Skin of body (tissue), 2 donors: ENCODE data around the gene VPS9D1. TPM values are rescaled to one million over a fixed set of nuclear protein-coding genes. Genes with fewer than 3 reads are reported as not detected.
A peak's percentile ranks its signal among the peaks of the same experiment; 100 is the strongest.
"Not testable (repeated sequence)": the region's sequence is repeated elsewhere in the genome, so short reads cannot be mapped to it uniquely, and the experiment has no call there.

Experiments
- DNase-seq: peaks from one replicate; lab custom pipeline; 2025; lab: John Stamatoyannopoulos, UW
- total RNA-seq: library from RNA; depleted of rRNA; stranded (reverse); fragments of >200 nt; gene quantifications from one replicate; pipeline ENCODE4 v1.2.3, GENCODE V29; 2014

VPS9D1 gene
- total RNA-seq, 1 donor from 2014 or later = 3.5 TPM

DNA sequence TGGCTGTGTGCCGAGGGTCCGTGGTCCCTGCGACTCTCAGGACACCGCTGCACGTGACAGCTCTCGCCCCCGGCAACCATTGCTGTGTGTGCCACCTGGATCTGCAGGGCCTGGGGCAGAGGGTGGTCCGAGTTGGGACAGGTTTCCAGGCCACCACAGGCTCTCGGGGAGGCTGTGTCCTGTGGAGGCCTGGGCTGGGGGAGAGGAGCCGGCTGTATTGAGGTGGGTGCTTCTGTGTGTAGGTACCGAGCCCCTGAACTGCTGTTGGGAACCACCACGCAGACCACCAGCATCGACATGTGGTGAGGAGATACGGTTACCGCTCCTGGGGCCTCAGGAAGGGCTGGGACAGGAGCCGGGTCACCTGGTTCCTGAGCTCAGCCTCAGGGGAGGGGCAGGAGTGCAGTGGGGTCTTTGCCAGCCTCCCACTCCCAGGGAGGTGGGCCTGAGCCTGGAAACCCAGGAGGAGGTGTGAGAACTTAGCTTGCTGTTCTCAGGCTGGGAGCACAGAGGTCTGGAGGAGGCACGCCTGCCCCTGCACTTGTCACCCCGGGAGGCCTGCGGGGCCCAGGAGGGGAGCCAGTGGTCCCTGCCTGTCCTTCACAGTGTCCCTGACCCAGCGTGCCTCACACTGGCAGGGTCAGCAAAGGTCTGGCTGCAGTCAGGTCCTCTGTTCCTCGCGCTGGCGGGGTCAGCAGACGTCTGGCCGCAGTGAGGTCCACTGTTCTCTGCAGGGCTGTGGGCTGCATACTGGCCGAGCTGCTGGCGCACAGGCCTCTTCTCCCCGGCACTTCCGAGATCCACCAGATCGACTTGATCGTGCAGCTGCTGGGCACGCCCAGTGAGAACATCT, 26.5 kb downstream of the VPS9D1 start:
- no peak for DNase-seq

DNA sequence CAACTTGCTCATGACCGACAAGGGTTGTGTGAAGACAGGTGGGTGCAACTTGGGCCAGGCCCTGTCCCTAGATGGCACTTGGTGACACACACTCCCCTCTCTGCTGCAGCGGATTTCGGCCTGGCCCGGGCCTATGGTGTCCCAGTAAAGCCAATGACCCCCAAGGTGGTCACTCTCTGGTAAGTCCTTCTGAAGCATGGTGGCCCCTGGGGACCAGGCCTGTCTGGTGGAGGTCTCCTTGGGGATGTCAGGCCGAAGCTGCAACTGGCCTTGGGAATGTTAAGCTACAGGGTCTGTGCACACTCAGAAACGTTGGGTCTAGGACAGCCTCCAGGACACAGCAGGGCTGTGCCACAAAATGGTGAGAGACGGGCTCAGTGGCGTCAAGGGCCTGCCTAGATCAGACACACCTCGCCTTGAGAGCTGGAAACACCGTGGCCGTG, 27.4 kb downstream of the VPS9D1 start:
- no peak for DNase-seq

DNA sequence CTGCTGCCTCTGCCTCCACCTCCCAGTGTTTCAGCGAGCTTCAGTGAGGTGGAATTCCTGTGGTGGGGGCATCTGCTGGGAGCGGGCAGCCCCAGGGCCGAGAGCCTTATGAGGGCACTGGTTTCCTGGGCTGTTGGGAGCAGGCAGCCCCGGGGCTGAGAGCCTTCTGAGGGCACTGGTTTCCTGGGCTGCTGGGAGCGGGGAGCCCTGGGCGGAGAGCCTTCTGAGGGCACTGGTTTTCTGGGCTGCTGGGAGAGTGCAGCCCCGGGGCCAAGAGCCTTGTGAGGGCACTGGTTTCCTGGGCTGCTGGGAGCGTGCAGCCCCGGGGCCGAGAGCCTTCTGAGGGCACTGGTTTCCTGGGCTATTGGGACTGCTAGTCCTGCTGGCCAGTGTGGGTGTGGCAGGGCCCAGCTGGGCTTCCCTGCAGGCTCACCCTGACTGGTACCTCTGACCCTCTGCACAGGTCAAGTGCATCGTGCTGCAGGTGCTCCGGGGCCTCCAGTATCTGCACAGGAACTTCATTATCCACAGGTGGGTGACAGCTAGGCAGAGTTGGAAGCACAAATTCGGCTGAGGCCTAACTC, 28.6 kb downstream of the VPS9D1 start:
- DNase-seq = no peak

DNA sequence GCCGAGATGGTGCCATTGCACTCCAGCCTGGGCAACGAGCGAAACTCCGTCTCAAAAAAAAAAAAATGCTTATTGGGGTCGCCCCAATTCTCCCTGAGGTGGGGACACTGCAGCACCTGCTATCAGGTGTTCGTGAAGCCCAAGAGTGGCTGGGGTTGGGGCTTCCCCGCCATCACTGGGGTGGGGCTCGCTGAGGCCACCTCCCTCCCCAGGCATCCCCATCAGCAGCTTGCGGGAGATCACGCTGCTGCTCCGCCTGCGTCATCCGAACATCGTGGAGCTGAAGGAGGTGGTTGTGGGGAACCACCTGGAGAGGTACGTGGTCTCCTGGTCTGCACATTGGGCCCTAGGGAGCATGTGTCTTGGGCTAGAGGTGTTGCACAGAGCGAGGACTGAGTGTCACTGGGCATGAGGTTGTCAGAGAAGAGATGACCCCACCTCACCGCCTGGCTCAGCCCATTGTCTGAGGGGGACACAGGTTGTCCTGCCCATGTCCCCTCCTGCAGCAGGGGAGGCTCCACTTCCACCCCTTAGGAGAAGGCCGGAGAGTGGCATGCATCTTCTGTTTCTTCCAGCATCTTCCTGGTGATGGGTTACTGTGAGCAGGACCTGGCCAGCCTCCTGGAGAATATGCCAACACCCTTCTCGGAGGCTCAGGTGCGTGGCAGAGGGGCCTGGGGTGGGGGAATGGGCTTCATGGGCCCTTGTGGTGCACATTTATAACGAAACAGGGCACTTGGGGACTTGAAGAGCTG, 29.3 kb downstream of the VPS9D1 start:
- no peak for DNase-seq

DNA sequence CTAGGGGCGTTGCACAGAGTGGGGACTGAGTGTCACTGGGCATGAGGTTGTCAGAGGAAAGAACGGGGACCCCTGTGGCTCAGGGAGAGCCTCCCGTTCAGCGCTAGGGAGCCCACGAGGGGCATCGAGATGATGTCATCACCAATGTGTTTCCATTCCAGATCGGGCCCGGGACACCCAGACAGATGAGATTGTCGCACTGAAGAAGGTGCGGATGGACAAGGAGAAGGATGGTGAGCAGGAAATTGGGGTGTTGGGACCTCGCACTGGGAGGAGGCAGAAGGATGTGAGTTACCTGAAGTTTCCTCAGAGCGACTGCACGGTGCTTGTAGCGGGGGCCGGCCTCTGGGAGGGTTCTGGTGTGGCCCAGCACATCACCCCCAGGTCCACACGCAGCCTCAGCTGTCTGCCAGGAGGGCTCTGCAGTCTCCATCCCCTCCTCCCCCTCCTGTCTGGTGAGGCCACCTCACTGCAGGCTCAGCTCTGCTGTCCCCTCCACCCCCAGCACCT, 30.3 kb downstream of the VPS9D1 start:
- no peak for DNase-seq

DNA sequence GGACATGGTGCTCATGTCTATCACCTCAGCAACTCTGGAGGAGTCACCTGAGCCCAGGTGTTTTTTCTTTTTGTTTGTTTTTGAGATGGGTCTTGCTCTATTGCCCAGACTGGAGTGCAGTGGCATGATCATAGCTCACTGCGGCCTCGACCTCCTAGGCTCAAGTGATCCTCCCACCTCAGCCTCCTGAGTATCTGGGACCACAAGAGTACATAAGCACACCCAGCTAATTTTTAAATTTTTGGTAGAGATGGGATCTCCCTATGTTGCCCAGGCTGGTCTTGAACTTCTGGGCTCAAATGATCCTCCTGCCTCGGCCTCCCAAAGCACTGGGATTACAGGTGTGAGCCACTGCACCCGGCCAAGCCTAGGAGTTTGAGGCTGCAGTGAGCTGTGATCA, 31.1 kb downstream of the VPS9D1 start:
- DNase-seq = not testable (repeated sequence)

DNA sequence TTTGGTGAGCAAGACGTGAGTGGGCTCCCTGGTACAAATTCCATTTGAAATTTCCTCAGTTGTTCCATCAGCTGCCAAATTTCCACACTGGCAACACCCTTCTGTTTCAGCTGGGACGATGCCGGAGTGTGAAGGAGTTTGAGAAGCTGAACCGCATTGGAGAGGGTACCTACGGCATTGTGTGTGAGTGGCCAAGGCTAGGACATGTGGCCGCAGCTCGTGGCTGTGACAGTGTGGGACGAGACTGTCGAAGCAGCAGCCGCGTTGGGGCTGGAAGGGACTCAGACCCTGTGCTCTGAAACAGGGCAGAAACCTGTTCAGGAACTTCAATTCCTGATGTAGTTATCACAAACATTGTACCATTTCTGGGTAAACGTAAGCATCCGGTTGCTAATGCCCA, 31.6 kb downstream of the VPS9D1 start:
- DNase-seq = no peak

DNA sequence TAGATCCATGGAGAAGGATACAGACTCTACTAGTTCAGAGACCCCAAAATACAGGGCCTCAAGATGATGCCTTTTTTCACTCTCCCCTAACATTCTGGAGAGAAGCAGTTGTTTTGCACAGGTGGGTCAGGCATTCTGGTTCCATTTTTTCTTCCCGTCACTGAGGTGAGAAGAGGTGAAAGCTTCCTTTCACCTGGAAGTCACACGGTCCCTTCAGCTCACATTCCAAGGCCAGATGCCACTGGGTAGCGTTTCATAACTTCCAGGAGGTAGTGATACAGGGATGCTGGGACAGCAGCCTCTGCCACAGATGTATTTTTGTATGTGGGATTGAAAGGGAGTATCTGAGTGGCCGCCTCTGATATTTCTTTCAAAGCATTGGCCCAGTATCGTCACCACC, 32.3 kb downstream of the VPS9D1 start:
- no peak for DNase-seq

DNA sequence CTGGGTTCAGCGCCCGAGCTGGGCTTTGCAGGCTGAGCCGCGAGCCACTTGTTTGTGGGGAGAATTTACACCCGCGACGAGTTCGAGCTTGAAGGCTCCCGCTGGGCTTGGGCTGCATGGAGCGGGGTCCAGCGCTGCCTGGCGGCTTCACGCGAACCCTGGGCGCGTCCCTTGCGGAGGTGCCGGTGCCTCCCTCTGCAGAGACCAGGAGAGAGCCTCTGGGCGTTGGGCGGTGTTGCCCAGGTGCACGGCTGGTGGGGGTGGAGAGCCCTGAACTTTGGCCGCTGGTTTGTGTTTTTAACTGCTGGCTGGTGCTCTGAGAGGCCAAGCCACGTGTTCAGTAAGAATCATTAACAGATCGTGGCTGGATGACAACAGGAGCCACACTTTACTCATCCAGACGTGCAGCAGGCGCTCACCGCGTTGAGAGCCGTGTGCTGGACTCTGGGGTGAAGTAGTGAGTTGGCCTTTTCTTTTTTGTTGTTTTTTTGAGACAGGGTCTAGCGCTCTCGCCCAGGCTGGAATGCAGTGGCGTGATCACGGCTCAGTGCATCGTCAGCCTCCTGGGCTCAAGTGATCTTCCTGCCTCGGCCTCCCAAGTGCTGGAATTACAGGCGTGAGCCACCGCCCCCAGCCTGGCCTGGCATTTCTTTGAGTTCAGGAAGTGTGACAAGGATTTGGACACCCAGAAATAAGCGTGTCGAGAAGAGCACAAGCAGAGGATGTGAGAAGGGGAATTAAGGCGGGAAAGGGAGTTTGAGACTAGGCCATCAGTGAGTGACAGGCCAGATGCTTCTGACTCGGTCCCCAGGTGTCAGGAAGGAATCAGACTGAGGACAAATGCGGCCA, 33.4 kb downstream of the VPS9D1 start:
- DNase-seq = no peak

DNA sequence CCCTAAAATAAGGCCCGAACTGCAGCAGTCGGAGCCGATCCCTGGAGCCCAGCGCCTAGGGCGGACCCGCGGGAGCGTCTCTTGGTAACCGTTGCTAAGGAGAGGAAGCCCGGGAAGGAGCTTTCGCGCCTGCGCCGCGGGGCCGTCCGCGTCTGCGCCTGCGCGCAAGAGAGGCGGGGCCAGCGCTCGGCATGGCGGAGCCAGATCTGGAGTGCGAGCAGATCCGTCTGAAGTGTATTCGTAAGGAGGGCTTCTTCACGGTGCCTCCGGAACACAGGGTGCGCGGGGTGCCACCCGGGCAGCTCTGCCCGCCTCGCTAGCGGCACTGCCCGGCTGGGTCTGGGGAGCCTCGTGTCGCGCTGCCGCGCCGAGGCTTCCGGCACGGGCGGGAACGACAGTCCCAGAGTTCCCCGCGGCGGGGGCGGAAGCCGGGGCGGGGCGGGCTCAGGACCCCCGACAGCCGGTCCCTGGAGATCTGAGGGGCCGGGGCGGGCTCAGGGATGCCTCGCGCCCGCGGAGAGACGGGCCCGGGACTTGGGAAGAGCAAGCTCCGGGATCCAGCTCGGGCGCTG, 34.1 kb downstream of the VPS9D1 start, which contains the start of gene CDK10:
CDK10 (plus strand) TSS at position 170 of the 572 bp plus-strand sequence; CDS start at position 192, 22 bp downstream.
- DNase-seq = peak; percentile 78

DNA sequence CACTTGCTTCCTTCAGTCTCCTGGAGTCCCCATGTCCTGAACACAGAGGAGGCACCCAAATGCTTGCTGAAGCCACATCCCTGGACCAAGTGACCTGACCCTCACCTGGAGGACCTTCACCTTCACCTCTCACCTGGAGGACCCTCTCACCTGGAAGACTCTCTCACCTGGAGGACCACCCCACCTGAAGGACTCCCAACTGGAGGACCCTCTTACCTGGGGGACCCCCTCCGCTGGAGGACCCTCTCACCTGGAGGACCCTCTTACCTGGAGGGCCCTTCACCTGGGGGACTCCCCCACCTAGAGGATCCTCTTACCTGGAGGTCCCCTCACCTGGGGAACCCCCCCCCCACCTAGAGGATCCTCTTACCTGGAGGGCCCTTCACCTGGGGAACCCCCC, 34.8 kb downstream of the VPS9D1 start:
- DNase-seq = no peak

DNA sequence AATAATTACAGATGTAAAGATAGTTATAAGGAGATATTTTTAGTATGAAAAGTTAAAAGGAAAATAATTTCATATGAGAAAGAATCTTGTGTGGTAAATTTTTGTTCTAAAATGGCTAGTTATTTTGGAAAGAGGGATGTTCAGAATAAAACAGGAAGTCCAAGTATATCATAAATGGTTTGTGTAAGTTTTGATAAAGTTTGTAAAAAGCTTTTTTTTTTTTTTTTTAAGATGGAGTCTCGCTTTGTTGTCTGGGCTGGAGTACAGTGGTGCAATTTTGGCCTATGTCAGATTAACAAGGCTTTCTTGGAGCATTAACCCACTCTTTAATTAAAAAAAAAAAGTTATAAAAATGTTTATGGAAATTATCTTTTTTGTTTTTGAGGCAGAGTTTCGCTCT, 42.4 kb downstream of the VPS9D1 start:
- no peak for DNase-seq

DNA sequence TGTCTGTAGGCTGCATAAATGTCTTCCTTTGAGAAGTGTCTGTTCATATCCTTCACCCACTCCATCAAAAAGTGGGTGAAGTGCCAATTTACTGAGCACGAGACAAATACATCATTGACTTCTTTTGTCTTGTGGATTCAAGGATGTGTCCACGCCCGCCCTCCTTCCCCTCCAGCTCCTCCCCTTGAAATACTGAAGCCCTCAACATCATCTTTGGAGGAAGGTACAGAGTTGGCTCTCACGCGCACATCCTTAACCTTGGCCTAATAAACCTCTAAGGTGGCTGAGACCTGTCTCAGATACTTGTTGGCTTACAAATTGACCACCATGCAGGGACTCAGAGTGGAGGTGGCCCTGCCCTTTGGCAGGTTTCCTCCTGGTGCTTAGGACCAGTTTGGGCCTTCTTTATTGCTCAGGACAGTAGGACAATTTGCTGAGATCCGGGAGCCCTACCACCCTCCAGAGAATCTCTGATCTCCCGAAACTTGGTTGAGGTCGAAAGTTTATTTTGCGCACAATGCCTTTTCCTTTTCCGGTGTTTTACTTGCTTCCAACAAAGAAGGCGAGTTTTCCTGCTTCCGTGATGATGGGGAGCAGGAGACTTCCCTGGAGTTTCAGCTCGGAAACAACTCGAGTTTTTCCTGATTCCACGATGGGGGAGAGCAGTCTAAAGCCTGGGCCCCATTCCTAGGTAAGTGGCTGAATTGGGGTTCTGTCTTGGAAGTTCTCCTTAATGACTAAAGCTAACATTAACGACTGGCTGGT, 48.3 kb downstream of the VPS9D1 start:
- no peak for DNase-seq

DNA sequence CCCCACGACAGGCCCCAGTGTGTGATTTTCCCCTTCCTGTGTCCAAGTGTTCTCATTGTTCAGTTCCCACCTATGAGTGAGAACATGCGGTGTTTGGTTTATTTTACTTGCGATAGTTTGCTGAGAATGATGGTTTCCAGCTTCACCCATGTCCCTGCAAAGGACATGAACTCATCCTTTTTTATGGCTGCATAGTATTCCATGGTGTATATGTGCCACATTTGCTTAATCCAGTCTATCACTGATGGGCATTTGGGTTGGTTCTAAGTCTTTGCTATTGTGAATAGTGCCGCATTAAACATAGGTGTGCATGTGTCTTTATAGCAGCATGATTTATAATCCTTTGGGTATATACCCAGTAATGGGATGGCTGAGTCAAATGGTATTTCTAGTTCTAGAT, 49.1 kb downstream of the VPS9D1 start:
- DNase-seq = not testable (repeated sequence)

DNA sequence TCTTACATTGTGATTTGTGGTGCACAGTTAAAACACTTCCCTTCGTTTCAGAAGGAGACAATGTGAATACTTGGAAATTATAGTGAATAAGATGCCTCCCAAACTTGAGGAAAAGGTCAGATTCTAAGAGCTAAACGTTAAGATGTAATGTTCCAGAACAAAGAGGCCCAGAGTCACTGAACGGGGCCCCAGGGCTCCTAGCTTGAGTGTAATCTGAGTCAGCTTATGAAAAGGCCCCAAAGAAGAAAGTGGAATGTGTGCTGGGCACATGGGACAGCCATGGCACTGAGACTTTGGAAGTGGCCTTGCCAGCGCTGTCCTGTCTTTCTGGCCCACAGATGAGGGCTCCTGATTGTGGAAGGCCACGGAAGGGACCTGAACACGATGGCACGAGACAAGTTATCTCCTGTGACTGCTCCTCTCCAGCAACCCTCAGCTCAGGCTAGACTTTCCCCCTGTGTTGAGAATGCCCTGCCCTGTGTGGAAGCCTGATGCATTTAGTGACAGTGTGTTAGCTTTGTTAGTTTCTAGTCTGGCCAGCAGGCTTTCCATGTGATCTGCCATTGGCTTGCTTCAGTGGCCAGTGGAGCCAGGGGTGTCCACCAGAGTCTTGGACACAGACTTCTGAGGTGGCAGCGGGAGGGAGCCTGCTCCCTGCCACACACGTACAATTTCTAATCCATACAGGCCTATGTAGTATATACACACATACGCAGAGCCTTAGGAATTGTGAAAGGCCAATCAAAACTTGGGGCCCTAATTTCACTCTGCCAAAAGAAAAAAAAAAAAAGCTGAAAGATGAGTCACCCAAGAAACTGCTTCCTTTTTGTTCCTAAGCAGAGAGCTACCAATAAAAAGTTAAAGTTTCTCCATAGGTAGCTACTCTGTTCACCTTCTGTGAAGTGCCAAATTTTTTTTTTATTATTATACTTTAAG, 49.9 kb downstream of the VPS9D1 start:
- no peak for DNase-seq

DNA sequence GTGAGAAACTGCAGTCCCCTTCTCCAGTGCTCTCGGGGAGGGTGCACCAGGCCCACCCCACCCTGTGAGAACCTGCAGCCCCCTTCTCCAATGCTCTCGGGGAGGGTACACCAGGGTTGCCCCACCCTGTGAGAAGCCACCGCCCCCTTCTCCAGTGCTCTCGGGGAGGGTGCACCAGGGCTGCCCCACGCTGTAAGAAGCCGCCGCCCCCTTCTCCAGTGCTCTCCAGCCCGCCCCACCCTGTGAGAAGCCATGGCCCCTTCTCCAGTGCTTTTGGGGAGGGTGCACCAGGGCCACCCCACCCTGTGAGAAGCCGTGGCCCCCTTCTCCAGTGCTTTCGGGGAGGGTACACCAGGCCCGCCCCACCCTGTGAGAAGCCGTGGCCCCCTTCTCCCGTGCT, 50.9 kb downstream of the VPS9D1 start:
- DNase-seq = no peak

DNA sequence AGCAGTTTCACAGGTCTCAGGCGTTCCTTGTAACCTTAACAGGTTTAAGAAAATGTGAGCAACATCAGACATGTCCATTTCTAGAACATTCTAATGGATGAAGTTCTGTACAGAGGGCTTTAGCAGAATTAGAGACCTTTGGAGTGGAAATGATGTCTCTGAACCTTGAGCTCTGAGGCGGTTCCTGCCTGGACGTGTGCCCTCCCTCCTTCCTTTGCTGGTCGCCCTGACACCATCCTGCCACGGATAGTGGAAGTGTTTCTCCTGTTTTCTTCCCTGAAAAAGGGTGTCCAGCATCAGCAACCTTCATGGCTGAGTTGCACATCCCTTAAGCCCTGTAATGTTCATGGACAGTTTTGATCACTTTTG, 51.9 kb downstream of the VPS9D1 start:
- no peak for DNase-seq

DNA sequence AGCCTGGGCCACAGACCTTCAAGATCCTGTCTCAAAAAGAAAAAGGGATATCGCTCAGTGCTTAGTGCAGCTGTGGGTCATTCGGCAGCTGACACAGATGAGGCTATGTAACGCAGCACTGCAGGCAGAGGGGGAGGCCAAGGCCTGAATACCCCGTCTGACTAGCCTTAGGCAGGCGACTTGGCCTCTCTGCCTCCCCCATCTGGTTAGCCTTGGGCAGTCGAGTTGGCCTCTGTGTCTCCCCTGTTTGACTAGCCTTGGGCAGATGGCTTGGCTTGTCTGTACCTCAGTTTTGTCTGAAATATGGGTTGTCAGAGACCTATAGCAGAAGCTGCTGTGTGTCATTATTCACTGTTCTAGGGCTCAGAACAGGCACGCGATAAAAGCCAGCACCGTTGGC, 53.1 kb downstream of the VPS9D1 start:
- no peak for DNase-seq

DNA sequence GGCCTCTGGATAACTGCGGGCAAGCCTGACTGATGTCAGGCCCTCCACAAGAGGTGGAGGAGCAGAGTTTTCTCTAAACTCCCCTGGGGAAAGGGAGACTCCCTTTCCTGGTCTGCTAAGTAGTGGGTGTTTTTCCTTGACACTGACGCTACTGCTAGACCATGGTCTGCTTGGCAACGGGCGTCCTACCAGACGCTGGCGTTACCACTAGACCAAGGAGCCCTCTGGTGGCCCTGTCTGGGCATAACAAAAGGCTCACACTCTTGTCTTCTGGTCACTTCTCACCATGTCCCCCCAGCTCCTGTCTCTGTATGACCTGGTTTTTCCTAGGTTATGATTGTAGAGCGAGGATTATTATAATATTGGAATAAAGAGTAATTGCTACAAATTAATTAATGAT, 53.7 kb downstream of the VPS9D1 start:
- DNase-seq = not testable (repeated sequence)
